Ovary (tissue), 3 donors: ENCODE results near the gene KCTD16.

ENCODE experiments used
- EP300 ChIP-seq: sonication (generic); formaldehyde crosslinking; IDR thresholded peaks from one replicate; pipeline ENCODE4 v1.6.1; 2017; ENCODE audit warnings: antibody characterized with exemption
- POLR2A ChIP-seq: fragments of 450-650 bp; IDR thresholded peaks from one replicate; pipeline ENCODE4 v1.6.1; 2017; ENCODE audit warnings: antibody characterized with exemption, mild to moderate bottlenecking, moderate library complexity
- TF ChIP-seq, protein P1 (sequence below), 3 donors: fragments of 450-650 bp in 2 of 3; fragments of 200-600 bp in 1 of 3; IDR thresholded peaks; one replicate each; pipeline versions ENCODE4 v1.5.1 to v1.8.0; 2016 to 2022; ENCODE audit warnings: antibody characterized with exemption in 3 of 3, mild to moderate bottlenecking in 1 of 3
- donor health status: DM: no; HTN: no; CAD: no.

DNA sequence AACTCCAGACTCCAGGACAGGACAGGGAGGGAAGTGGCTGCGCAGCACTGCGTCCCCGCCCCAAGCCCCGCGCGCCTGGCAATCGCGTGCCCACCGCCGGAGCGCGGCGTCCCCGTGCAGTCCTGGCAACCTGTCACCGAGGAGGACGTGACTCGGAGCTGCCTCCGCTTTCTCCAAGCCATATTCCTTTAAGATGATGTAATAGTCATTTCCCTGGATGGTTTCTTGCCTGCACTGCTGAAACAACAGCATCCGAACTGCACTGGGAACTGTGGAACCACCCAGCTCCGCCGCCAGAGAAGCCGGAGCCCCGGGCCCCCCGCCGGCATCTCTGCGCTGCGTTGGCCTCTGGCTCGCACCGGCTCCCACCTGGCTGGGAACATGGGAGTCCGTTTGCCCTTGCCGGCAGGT, 34.5 kb downstream of the KCTD16 start:
- TF ChIP-seq, protein P1, sequence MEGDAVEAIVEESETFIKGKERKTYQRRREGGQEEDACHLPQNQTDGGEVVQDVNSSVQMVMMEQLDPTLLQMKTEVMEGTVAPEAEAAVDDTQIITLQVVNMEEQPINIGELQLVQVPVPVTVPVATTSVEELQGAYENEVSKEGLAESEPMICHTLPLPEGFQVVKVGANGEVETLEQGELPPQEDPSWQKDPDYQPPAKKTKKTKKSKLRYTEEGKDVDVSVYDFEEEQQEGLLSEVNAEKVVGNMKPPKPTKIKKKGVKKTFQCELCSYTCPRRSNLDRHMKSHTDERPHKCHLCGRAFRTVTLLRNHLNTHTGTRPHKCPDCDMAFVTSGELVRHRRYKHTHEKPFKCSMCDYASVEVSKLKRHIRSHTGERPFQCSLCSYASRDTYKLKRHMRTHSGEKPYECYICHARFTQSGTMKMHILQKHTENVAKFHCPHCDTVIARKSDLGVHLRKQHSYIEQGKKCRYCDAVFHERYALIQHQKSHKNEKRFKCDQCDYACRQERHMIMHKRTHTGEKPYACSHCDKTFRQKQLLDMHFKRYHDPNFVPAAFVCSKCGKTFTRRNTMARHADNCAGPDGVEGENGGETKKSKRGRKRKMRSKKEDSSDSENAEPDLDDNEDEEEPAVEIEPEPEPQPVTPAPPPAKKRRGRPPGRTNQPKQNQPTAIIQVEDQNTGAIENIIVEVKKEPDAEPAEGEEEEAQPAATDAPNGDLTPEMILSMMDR (IDR thresholded peaks at IDR 0.05): no peak
- TF ChIP-seq POLR2A (no peak), EP300 (no peak)
